ENCODE results near the gene COMMD9. TPM values are rescaled to one million over a fixed set of nuclear protein-coding genes. Genes with fewer than 3 reads are reported as not detected.

Gene COMMD9
- 216 TPM for total RNA-seq (2013)
- polyA plus RNA-seq: 100 to 1,000 TPM; 105 to 238 (median 235) TPM
- polyA minus RNA-seq: 76.6 and 137 TPM in 2 replicates
- 7.2 to 74.1 (median 52.1) reads per million in 11 experiments for total RNA-seq

- peaks cover 3 to 4% of the 10 kb centered on the region in 2 donors for H3K36me3 Mint-ChIP-seq
These were observed at the start of gene COMMD9 for GRCh38 chr11:36289226-36289852. Gene COMMD9 (minus strand): TSS chr11:36289424. CDS start chr11:36289412, 12 bp downstream.

DNA sequence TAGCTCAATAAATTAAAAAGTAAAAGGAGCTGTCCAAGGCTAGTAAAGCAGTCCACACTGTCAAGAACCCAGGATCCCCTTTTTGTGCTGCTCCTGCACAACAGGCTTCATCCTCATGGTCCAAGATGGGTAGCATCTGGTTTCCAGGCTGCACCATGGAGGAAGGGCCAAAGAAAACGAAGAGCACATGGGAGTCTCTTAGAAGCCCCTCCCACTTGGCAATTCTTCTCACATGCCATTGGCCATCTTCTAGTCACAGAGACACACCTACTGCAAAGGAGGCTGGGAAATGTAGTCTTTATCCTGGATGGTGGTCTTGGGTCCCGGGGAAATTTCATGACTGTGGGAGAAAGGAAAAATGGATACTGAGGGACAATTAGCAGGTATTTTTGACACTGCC, 44.7 kb upstream of the COMMD9 start:
- Mint-ChIP-seq H3K36me3 (no peaks in the 10 kb centered on the region), H3K4me1 (peaks cover 3% of the 10 kb centered on the region), H3K27ac (no peak overlapping the region), H3K9me3 (peaks cover 0 to 5% (median 0%) of the 10 kb centered on the region in 7 donors), H3K27me3 (ENCODE audit: low read depth in 3 of 3) (peaks cover 0 to 8% (median 0%) of the 10 kb centered on the region in 3 donors), H3K4me3 (no peak overlapping the region)
- TF ChIP-seq, protein P1, sequence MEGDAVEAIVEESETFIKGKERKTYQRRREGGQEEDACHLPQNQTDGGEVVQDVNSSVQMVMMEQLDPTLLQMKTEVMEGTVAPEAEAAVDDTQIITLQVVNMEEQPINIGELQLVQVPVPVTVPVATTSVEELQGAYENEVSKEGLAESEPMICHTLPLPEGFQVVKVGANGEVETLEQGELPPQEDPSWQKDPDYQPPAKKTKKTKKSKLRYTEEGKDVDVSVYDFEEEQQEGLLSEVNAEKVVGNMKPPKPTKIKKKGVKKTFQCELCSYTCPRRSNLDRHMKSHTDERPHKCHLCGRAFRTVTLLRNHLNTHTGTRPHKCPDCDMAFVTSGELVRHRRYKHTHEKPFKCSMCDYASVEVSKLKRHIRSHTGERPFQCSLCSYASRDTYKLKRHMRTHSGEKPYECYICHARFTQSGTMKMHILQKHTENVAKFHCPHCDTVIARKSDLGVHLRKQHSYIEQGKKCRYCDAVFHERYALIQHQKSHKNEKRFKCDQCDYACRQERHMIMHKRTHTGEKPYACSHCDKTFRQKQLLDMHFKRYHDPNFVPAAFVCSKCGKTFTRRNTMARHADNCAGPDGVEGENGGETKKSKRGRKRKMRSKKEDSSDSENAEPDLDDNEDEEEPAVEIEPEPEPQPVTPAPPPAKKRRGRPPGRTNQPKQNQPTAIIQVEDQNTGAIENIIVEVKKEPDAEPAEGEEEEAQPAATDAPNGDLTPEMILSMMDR (IDR thresholded peaks at IDR 0.05): no peak
- Histone ChIP-seq H3K9ac (ENCODE audit: insufficient read depth, low read length, poor library complexity, severe bottlenecking) (no peak overlapping the region), H3K9me3 (replicated peaks in 1 of 2; ENCODE audit: control insufficient read depth in 1 of 2, insufficient read depth in 1 of 2, low read length in 2 of 2) (no peaks in the 10 kb centered on the region), H2AFZ (ENCODE audit: insufficient read depth, low read depth, low read length, poor library complexity, severe bottlenecking) (no peak overlapping the region), H3K4me2 (replicated peaks; ENCODE audit: extremely low read depth, low read length, poor library complexity, severe bottlenecking) (no peak overlapping the region), H3K27ac (ENCODE audit: low read depth in 1 of 2, low read length in 2 of 2) (no peak overlapping the region), H4K20me1 (ENCODE audit: insufficient read depth, low read length) (no peaks in the 10 kb centered on the region), H3K4me3 (replicated peaks in 1 of 3; ENCODE audit: low read depth in 2 of 3, low read length in 3 of 3) (no peak overlapping the region), H3K4me1 (ENCODE audit: control insufficient read depth in 1 of 2, insufficient read depth in 2 of 2, low read length in 2 of 2) (no peaks in the 10 kb centered on the region), H3K79me2 (ENCODE audit: insufficient read depth, low read length) (no peaks in the 10 kb centered on the region), H3K36me3 (replicated peaks in 1 of 2; ENCODE audit: control insufficient read depth in 1 of 2, insufficient read depth in 2 of 2, low read length in 2 of 2) (no peaks in the 10 kb centered on the region), H3K27me3 (ENCODE audit: control insufficient read depth in 2 of 2, insufficient read depth in 2 of 2, low read length in 2 of 2) (no peaks in the 10 kb centered on the region)
- intact Hi-C loops (cut with micrococcal nuclease): no loop called here
- DNase-seq: peak in 2 of 3 donors; percentile 4 to 10
- no CpG with 5 or more reads among the region's 2 CpGs for WGBS (ENCODE audit: insufficient coverage)

More at GRCh38 chr11:36289226-36289852, at the start of gene COMMD9:
- peak within 1 kb of the TSS; percentile 73 to 95 (median 92) for H3K4me3 ChIP-seq (replicated peaks in 1 of 3; ENCODE audit: low read depth in 2 of 3, low read length in 3 of 3)
- peaks cover 34% of the 10 kb centered on the region for H4K20me1 ChIP-seq (ENCODE audit: insufficient read depth, low read length)
- intact Hi-C loops (cut with micrococcal nuclease): loop anchor here in 1 of 2 donors (2.0 kb wide), 1 partner anchor 627 kb away; the partner anchor contains the start of gene TRIM44
- peaks cover 21 to 25% of the 10 kb centered on the region in 2 donors for H3K4me1 ChIP-seq (ENCODE audit: control insufficient read depth in 1 of 2, insufficient read depth in 2 of 2, low read length in 2 of 2)
- Mint-ChIP-seq H3K4me3 (peak within 1 kb of the TSS; percentile 93 to 97), H3K4me1 (peaks cover 44% of the 10 kb centered on the region), H3K27ac (peak within 1 kb of the TSS; percentile 94 to 97 (median 94)), H3K9me3 (no peaks in the 10 kb centered on the region), H3K27me3 (ENCODE audit: low read depth in 3 of 3) (peaks cover 0 to 1% (median 0%) of the 10 kb centered on the region in 3 donors)
- H3K9me3 ChIP-seq (replicated peaks in 1 of 2; ENCODE audit: control insufficient read depth in 1 of 2, insufficient read depth in 1 of 2, low read length in 2 of 2): no peaks in the 10 kb centered on the region
- H3K36me3 ChIP-seq (replicated peaks in 1 of 2; ENCODE audit: control insufficient read depth in 1 of 2, insufficient read depth in 2 of 2, low read length in 2 of 2): no peaks in the 10 kb centered on the region
- H3K4me2 ChIP-seq (replicated peaks; ENCODE audit: extremely low read depth, low read length, poor library complexity, severe bottlenecking): peak within 1 kb of the TSS; percentile 76
- H3K9ac ChIP-seq (ENCODE audit: insufficient read depth, low read length, poor library complexity, severe bottlenecking): peak within 1 kb of the TSS; percentile 81
- peak within 1 kb of the TSS; percentile 68 to 92 for H3K27ac ChIP-seq (ENCODE audit: low read depth in 1 of 2, low read length in 2 of 2)
- H3K79me2 ChIP-seq (ENCODE audit: insufficient read depth, low read length): peaks cover 46% of the 10 kb centered on the region
- H2AFZ ChIP-seq (ENCODE audit: insufficient read depth, low read depth, low read length, poor library complexity, severe bottlenecking): peak within 1 kb of the TSS; percentile 86
- under 1% methylated on average over 25 of the region's 31 CpGs for WGBS (ENCODE audit: insufficient coverage)
- no peaks in the 10 kb centered on the region for H3K27me3 ChIP-seq (ENCODE audit: control insufficient read depth in 2 of 2, insufficient read depth in 2 of 2, low read length in 2 of 2)
- TF ChIP-seq, protein P1 (IDR thresholded peaks at IDR 0.05): no peak
- peak; percentile 93 to 96 (median 94) for DNase-seq

All from CD14-positive monocyte (primary cell).